ENCODE data around the gene NOVA2. TPM values are rescaled to one million over a fixed set of nuclear protein-coding genes. Genes with fewer than 3 reads are reported as not detected.

The NOVA2 gene
- total and polyA plus RNA-seq, 2 donors: 0.09 to 1.0 TPM

GRCh38 chr19:45959517-45960025 lies 14.1 kb downstream of the NOVA2 start:
- H3K27me3 ChIP-seq (ENCODE audit: control insufficient read depth in 2 of 2, insufficient read depth in 1 of 2, low read length in 1 of 2): peaks cover 5 to 26% of the 10 kb centered on the region in 2 donors
- H3K36me3 ChIP-seq (ENCODE audit: control insufficient read depth in 2 of 2, insufficient read depth in 2 of 2, low read length in 1 of 2): no peaks in the 10 kb centered on the region
- 87% methylated on average over 8 of the region's 8 CpGs for WGBS
- H3K27ac ChIP-seq (ENCODE audit: low read depth in 1 of 2, low read length in 1 of 2): no peak overlapping the region
- no peaks in the 10 kb centered on the region for H3K9me3 ChIP-seq (ENCODE audit: control insufficient read depth in 2 of 2, insufficient read depth in 1 of 2, low read length in 1 of 2)
- no peak overlapping the region for H3K4me3 ChIP-seq (ENCODE audit: low read length in 2 of 2)
- no peaks in the 10 kb centered on the region for H3K4me1 ChIP-seq (ENCODE audit: control insufficient read depth in 2 of 2, insufficient read depth in 2 of 2, low read length in 2 of 2)
- DNase-seq (ENCODE audit: low read depth in 6 of 9, low spot score in 9 of 9): no peak

GRCh38 chr19:45958769-45959516 lies 14.7 kb downstream of the NOVA2 start:
- no peak for DNase-seq (ENCODE audit: low read depth in 6 of 9, low spot score in 9 of 9)
- no peaks in the 10 kb centered on the region for H3K36me3 ChIP-seq (ENCODE audit: control insufficient read depth in 2 of 2, insufficient read depth in 2 of 2, low read length in 1 of 2)
- no peaks in the 10 kb centered on the region for H3K4me1 ChIP-seq (ENCODE audit: control insufficient read depth in 2 of 2, insufficient read depth in 2 of 2, low read length in 2 of 2)
- 71% methylated on average over 12 of the region's 12 CpGs for WGBS
- H3K9me3 ChIP-seq (ENCODE audit: control insufficient read depth in 2 of 2, insufficient read depth in 1 of 2, low read length in 1 of 2): no peaks in the 10 kb centered on the region
- no peak overlapping the region for H3K27ac ChIP-seq (ENCODE audit: low read depth in 1 of 2, low read length in 1 of 2)
- H3K4me3 ChIP-seq (ENCODE audit: low read length in 2 of 2): no peak overlapping the region
- peaks cover 5 to 29% of the 10 kb centered on the region in 2 donors for H3K27me3 ChIP-seq (ENCODE audit: control insufficient read depth in 2 of 2, insufficient read depth in 1 of 2, low read length in 1 of 2)

GRCh38 chr19:45958320-45958719 lies 15.3 kb downstream of the NOVA2 start:
- H3K4me3 ChIP-seq (ENCODE audit: low read length in 2 of 2): no peak overlapping the region
- H3K27me3 ChIP-seq (ENCODE audit: control insufficient read depth in 2 of 2, insufficient read depth in 1 of 2, low read length in 1 of 2): peaks cover 5 to 31% of the 10 kb centered on the region in 2 donors
- H3K9me3 ChIP-seq (ENCODE audit: control insufficient read depth in 2 of 2, insufficient read depth in 1 of 2, low read length in 1 of 2): no peaks in the 10 kb centered on the region
- H3K27ac ChIP-seq (ENCODE audit: low read depth in 1 of 2, low read length in 1 of 2): no peak overlapping the region
- 93% methylated on average over 6 of the region's 6 CpGs for WGBS
- H3K4me1 ChIP-seq (ENCODE audit: control insufficient read depth in 2 of 2, insufficient read depth in 2 of 2, low read length in 2 of 2): no peaks in the 10 kb centered on the region
- DNase-seq (ENCODE audit: low read depth in 6 of 9, low spot score in 9 of 9): no peak
- H3K36me3 ChIP-seq (ENCODE audit: control insufficient read depth in 2 of 2, insufficient read depth in 2 of 2, low read length in 1 of 2): no peaks in the 10 kb centered on the region

GRCh38 chr19:45955905-45956608 lies 17.6 kb downstream of the NOVA2 start:
- H3K4me1 ChIP-seq (ENCODE audit: control insufficient read depth in 2 of 2, insufficient read depth in 2 of 2, low read length in 2 of 2): peaks cover 0 to 9% of the 10 kb centered on the region in 2 donors
- WGBS: 32% methylated on average over 13 of the region's 13 CpGs
- H3K4me3 ChIP-seq (ENCODE audit: low read length in 2 of 2): no peak overlapping the region
- no peaks in the 10 kb centered on the region for H3K9me3 ChIP-seq (ENCODE audit: control insufficient read depth in 2 of 2, insufficient read depth in 1 of 2, low read length in 1 of 2)
- DNase-seq (ENCODE audit: low read depth in 6 of 9, low spot score in 9 of 9): no peak
- H3K36me3 ChIP-seq (ENCODE audit: control insufficient read depth in 2 of 2, insufficient read depth in 2 of 2, low read length in 1 of 2): no peaks in the 10 kb centered on the region
- peaks cover 5 to 30% of the 10 kb centered on the region in 2 donors for H3K27me3 ChIP-seq (ENCODE audit: control insufficient read depth in 2 of 2, insufficient read depth in 1 of 2, low read length in 1 of 2)
- H3K27ac ChIP-seq (ENCODE audit: low read depth in 1 of 2, low read length in 1 of 2): no peak overlapping the region

GRCh38 chr19:45954156-45954555 lies 19.5 kb downstream of the NOVA2 start:
- H3K27ac ChIP-seq (ENCODE audit: low read depth in 1 of 2, low read length in 1 of 2): no peak overlapping the region
- H3K4me3 ChIP-seq (ENCODE audit: low read length in 2 of 2): no peak overlapping the region
- H3K9me3 ChIP-seq (ENCODE audit: control insufficient read depth in 2 of 2, insufficient read depth in 1 of 2, low read length in 1 of 2): no peaks in the 10 kb centered on the region
- H3K36me3 ChIP-seq (ENCODE audit: control insufficient read depth in 2 of 2, insufficient read depth in 2 of 2, low read length in 1 of 2): no peaks in the 10 kb centered on the region
- DNase-seq (ENCODE audit: low read depth in 6 of 9, low spot score in 9 of 9): no peak
- peaks cover 0 to 18% of the 10 kb centered on the region in 2 donors for H3K27me3 ChIP-seq (ENCODE audit: control insufficient read depth in 2 of 2, insufficient read depth in 1 of 2, low read length in 1 of 2)
- 53% methylated on average over 9 of the region's 9 CpGs for WGBS
- peaks cover 0 to 9% of the 10 kb centered on the region in 2 donors for H3K4me1 ChIP-seq (ENCODE audit: control insufficient read depth in 2 of 2, insufficient read depth in 2 of 2, low read length in 2 of 2)

- Histone ChIP-seq H3K4me3 (ENCODE audit: low read length in 2 of 2) (no peak overlapping the region), H3K9me3 (ENCODE audit: control insufficient read depth in 2 of 2, insufficient read depth in 1 of 2, low read length in 1 of 2) (no peaks in the 10 kb centered on the region), H3K36me3 (ENCODE audit: control insufficient read depth in 2 of 2, insufficient read depth in 2 of 2, low read length in 1 of 2) (no peaks in the 10 kb centered on the region), H3K4me1 (ENCODE audit: control insufficient read depth in 2 of 2, insufficient read depth in 2 of 2, low read length in 2 of 2) (peaks cover 0 to 9% of the 10 kb centered on the region in 2 donors), H3K27ac (ENCODE audit: low read depth in 1 of 2, low read length in 1 of 2) (no peak overlapping the region), H3K27me3 (ENCODE audit: control insufficient read depth in 2 of 2, insufficient read depth in 1 of 2, low read length in 1 of 2) (peaks cover 0 to 13% of the 10 kb centered on the region in 2 donors)
- no peak for DNase-seq (ENCODE audit: low read depth in 6 of 9, low spot score in 9 of 9)
- WGBS: 96% methylated on average over 8 of the region's 8 CpGs
Measured at GRCh38 chr19:45953676-45954075, 20.0 kb downstream of the NOVA2 start.

GRCh38 chr19:45952686-45953505 lies 20.8 kb downstream of the NOVA2 start:
- Histone ChIP-seq H3K9me3 (ENCODE audit: control insufficient read depth in 2 of 2, insufficient read depth in 1 of 2, low read length in 1 of 2) (no peaks in the 10 kb centered on the region), H3K27ac (ENCODE audit: low read depth in 1 of 2, low read length in 1 of 2) (no peak overlapping the region), H3K27me3 (ENCODE audit: control insufficient read depth in 2 of 2, insufficient read depth in 1 of 2, low read length in 1 of 2) (peaks cover 0 to 12% of the 10 kb centered on the region in 2 donors), H3K4me3 (ENCODE audit: low read length in 2 of 2) (no peak overlapping the region), H3K4me1 (ENCODE audit: control insufficient read depth in 2 of 2, insufficient read depth in 2 of 2, low read length in 2 of 2) (peaks cover 0 to 9% of the 10 kb centered on the region in 2 donors), H3K36me3 (ENCODE audit: control insufficient read depth in 2 of 2, insufficient read depth in 2 of 2, low read length in 1 of 2) (no peaks in the 10 kb centered on the region)
- 12% methylated on average over 43 of the region's 43 CpGs for WGBS
- peak in 8 of 9 donors; percentile 18 to 66 (median 40) for DNase-seq (ENCODE audit: low read depth in 6 of 9, low spot score in 9 of 9)

- DNase-seq (ENCODE audit: low read depth in 6 of 9, low spot score in 9 of 9): no peak
- H3K27ac ChIP-seq (ENCODE audit: low read depth in 1 of 2, low read length in 1 of 2): no peak overlapping the region
- 57% methylated on average over 8 of the region's 8 CpGs for WGBS
- H3K9me3 ChIP-seq (ENCODE audit: control insufficient read depth in 2 of 2, insufficient read depth in 1 of 2, low read length in 1 of 2): no peaks in the 10 kb centered on the region
- H3K4me1 ChIP-seq (ENCODE audit: control insufficient read depth in 2 of 2, insufficient read depth in 2 of 2, low read length in 2 of 2): peaks cover 0 to 9% of the 10 kb centered on the region in 2 donors
- no peaks in the 10 kb centered on the region for H3K36me3 ChIP-seq (ENCODE audit: control insufficient read depth in 2 of 2, insufficient read depth in 2 of 2, low read length in 1 of 2)
- no peak overlapping the region for H3K4me3 ChIP-seq (ENCODE audit: low read length in 2 of 2)
- H3K27me3 ChIP-seq (ENCODE audit: control insufficient read depth in 2 of 2, insufficient read depth in 1 of 2, low read length in 1 of 2): peaks cover 0 to 12% of the 10 kb centered on the region in 2 donors
Measured at GRCh38 chr19:45952341-45952685, 21.4 kb downstream of the NOVA2 start.
